ENCODE results near the gene HOXA9.

HOXA9 gene

GRCh38 chr7:27140126-27140857, 25.0 kb downstream of the HOXA9 start:
- DNase-seq: no peak

- DNase-seq: no peak
Observed at GRCh38 chr7:27139334-27140125, 25.8 kb downstream of the HOXA9 start.

GRCh38 chr7:27138985-27139333, 26.4 kb downstream of the HOXA9 start:
- no peak for DNase-seq

- no peak for DNase-seq
Observed at GRCh38 chr7:27138472-27138871, 26.9 kb downstream of the HOXA9 start.

GRCh38 chr7:27137640-27138315, 27.6 kb downstream of the HOXA9 start:
- DNase-seq: no peak

- no peak for DNase-seq
Observed at GRCh38 chr7:27134392-27134791, 30.9 kb downstream of the HOXA9 start.

- no peak for DNase-seq
Observed at GRCh38 chr7:27133409-27134231, 31.7 kb downstream of the HOXA9 start.

GRCh38 chr7:27132978-27133377, 32.4 kb downstream of the HOXA9 start:
- DNase-seq: no peak

- no peak for DNase-seq
Observed at GRCh38 chr7:27132214-27132613, 33.1 kb downstream of the HOXA9 start.

GRCh38 chr7:27131390-27131819, 33.9 kb downstream of the HOXA9 start:
- DNase-seq: no peak

GRCh38 chr7:27130540-27131389, 34.6 kb downstream of the HOXA9 start, which contains the start of gene HOXA4:
Gene HOXA4, minus strand, starts transcription at chr7:27130757. Its CDS starts 24 bp downstream, at chr7:27130733.
- DNase-seq: no peak

- no peak for DNase-seq
Observed at GRCh38 chr7:27129729-27130539, 35.4 kb downstream of the HOXA9 start.

- no peak for DNase-seq
Observed at GRCh38 chr7:27128776-27129728, 36.3 kb downstream of the HOXA9 start.

GRCh38 chr7:27128034-27128433, 37.3 kb downstream of the HOXA9 start:
- DNase-seq: no peak

GRCh38 chr7:27126596-27127327, 38.6 kb downstream of the HOXA9 start:
- DNase-seq: no peak

GRCh38 chr7:27125986-27126394, 39.3 kb downstream of the HOXA9 start:
- DNase-seq: no peak

- no peak for DNase-seq
Observed at GRCh38 chr7:27124902-27125689, 40.2 kb downstream of the HOXA9 start.

Data from KG1 (cell line).